ENCODE measurements around the gene BICRA. TPM values are rescaled to one million over a fixed set of nuclear protein-coding genes. Genes with fewer than 3 reads are reported as not detected.
A peak's percentile ranks its signal among the peaks of the same experiment; 100 is the strongest.
"Not testable (repeated sequence)": the region's sequence is repeated elsewhere in the genome, so short reads cannot be mapped to it uniquely, and the experiment has no call there.

Gene BICRA
- 0.89 and 8.5 TPM in 2 replicates for total RNA-seq (2014; rRNA removed; shearing (Covaris generic))

DNA sequence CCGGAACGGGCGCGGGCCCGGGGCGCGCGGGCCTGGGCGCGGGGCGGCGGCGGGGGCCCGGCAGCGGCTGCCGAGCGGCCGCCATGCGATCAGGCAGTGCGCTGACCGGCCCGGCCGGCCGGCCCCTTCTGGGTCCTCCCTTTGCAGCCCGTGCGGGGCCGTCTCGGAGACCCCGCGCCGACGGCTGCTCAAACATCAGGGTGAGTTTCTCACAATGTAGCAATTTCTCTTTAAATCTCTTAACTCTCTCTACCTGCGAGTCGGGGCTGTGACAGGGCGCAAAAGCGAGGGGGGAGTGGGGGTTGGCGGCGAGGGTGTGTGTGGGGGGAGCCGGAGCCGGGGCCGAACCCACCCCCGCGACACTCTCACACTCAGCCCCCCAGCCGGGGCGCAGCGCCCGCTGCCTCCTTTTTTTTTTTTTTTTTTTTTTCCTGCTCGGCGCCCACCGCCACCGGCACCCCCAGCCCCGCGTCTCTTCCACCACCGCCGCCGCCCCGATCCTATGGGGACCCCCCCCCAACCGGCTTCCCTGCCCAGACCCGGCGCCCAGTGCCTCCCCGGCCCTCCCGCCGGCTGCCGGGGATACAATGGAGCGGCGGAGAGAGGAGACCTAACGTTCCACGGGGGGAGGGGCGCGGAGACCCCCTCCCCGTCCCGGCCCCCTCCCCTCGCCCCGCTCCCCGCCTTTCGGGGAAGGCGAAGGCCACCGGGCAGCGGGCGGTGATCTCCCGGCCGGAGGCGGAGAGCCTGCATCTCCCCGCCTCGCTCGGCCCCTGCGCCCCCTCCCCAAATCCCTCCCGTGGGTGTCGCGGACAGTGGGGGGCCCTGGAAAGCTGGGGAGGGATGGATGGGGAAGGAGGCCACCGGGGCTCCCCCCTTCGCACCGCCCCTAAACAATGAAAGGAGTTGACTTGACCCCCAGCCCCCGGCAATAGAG lies at the start of gene BICRA:
Gene BICRA, plus strand, starts transcription at position 166 of the 937 bp plus-strand sequence. CDS start 64,441 bp downstream, outside the sequence.
- peak; percentile 87 for DNase-seq (ENCODE audit: low read depth)

DNA sequence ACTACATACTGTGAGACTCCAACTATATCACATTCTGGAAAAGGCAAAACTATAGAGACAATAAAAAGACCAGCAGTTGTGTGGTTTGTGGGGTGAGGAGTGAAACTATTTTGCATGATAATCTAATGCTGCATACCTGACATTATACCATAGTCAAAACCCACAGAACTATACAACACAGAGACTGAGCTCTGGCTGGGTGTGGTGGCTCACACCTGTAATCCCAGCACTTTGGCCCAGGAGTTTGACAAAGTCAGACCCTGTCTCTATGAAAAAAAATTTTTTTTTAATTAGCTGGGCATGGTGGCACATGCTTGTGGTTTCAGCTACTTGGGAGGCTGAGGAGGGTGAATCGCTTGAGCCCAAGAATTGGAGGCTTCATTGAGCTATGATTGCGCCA lies 47.9 kb upstream of the BICRA start:
- no peak for DNase-seq (ENCODE audit: low read depth)

DNA sequence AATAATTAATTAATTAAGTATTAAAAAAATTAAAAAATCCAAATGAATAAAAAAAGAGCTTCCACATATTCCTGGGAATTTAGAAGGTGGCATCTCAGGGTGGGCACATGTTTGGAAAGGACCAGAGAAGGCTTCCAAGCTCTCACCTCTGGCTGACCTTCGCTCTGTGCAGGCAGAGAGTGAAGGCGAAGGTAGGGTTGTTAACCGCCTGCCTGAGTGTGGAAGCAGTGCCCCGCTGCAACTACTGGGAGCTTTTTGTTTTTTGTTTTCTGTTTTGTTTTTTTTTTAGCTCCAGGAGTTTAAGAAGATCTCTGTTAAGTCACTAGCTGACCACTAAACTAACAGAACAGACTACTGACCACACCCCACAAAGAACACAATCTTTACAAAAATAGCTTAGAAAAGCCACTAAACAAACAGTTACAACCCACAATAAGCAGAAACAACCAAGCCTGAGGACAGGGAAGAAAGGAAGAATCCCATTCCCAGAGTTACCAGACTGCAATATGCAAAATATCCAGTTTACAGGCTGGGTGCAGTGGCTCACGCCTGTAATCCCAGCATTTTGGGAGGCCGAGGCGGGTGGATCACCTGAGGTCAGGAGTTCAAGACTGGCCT lies 47.4 kb upstream of the BICRA start:
- DNase-seq (ENCODE audit: low read depth), result no peak

DNA sequence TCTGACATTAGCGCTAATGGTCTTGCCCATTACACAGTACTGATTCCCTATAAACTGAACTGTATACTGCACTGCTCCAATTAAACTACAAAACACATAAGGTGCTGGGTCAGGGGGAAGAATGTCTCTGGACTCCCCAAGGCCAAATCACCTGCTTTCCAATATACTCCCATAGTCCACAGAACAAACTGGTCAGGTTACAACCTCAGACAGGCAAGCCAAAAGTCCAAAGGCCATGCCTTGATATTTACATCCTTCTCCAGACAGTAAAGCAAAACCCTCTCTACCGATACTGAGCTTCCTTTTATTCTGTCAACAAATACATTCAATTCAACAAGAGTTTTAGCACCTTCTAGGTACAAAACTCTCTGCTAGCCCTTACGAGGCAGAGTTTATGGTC lies 44.9 kb upstream of the BICRA start:
- no peak for DNase-seq (ENCODE audit: low read depth)

DNA sequence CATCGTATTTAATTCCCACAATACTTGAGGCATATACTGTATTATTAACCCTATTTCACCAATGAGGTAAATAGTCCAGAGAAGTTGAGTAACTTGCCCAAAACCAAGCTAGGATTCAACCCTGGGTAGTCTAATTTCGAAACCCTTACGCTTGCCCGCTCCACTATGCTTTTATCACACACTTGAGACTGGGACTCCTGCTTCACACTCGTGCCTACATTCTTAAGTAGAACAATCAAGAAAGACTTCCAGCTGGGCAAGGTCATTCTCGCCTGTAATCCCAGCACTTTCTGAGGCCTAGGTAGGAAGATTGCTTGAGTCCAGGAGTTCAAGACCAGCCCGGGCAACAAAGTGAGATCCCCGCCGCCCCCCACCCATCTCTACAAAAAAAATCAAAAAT lies 39.6 kb upstream of the BICRA start:
- DNase-seq (ENCODE audit: low read depth), result no peak

DNA sequence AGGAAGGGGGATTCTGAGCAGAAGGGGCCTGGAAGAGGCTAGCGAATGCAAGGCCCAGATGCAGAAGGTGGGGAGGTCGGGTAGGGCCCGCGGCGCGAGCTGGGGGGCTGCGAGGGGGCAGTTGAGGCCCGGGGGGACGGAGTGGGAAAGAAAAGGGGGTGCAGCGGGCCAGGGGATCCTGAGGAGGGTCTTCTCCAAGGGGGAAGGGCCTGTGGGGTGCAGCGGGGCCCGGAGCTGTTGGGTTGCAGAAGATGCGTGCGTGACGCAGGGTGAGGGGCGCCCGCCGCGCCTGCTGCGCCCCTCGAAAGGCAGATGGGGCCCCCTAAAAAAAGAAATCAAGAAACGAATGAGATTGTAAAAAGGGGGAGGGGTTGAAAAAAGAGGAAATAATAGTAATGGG lies 36.3 kb upstream of the BICRA start:
- DNase-seq (ENCODE audit: low read depth), result no peak

DNA sequence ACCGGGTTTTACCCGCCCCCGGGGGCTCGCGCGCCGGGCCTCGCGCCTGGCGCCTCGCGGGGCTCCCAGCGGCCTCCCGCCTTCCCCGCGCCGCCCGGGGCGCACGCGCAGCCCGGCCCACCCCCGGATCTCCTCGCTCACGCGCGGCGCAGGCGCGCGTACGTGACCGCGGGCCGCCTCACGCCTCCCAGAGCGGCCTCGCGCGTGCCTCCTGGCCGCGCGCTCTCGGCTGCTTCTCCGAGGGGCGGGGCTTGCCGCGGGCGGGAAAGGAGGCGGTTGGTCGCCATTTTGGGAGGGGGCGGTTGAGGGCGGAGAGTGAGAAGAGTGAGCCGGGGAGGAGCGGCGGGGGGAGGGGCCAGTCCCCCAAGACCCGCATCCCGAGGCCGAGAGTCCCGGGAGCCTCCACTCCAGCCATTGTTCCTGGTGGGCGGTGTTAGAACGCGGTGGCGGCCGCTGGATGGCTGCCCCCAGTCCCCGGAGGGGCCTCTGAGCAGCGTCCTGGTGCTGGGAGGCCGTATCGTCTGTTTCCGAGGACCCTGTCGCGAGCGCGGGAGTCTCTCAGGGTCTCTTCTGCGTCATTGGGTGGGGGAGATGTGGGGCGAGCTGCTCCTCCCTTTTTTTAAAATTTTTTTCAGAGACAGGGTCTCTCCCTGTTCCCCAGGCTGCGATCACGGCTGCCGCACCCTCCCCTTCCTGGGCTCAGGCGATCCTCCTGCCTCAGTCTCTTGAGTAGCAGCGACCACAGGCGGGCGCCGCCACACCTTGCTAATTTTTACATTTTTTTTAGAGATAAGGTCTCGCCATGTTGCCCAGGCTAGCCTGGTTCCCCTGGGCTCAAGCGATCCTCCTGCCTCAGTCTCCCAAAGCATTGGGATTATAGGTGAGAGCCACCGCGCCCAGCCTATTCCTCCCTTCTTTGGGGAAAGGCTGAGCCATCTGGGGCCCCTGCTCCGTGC lies 35.6 kb upstream of the BICRA start, which contains the start of gene ZNF541:
Gene ZNF541, minus strand, starts transcription at position 78 of the 956 bp plus-strand sequence. CDS start 17,292 bp downstream, outside the sequence.
- peak; percentile 28 for DNase-seq (ENCODE audit: low read depth)

DNA sequence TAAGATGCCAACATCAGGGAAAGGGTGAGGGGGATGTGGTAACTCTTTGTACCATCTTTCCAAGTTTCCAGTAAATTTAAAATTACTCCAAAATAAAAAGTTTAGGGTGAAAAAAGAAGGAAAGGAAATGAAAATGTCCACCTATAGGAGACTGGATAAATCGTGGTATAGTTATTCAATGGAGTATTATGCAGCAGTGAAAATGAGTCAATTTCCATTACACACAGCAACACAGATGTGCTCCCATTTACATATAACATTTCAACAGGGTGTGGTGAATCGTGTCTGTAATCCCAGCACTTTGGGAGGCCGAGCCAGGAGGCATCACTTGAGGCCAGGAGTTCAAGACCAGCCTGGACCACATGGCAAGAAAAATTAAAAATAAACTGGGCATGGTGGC lies 28.5 kb upstream of the BICRA start:
- no peak for DNase-seq (ENCODE audit: low read depth)

DNA sequence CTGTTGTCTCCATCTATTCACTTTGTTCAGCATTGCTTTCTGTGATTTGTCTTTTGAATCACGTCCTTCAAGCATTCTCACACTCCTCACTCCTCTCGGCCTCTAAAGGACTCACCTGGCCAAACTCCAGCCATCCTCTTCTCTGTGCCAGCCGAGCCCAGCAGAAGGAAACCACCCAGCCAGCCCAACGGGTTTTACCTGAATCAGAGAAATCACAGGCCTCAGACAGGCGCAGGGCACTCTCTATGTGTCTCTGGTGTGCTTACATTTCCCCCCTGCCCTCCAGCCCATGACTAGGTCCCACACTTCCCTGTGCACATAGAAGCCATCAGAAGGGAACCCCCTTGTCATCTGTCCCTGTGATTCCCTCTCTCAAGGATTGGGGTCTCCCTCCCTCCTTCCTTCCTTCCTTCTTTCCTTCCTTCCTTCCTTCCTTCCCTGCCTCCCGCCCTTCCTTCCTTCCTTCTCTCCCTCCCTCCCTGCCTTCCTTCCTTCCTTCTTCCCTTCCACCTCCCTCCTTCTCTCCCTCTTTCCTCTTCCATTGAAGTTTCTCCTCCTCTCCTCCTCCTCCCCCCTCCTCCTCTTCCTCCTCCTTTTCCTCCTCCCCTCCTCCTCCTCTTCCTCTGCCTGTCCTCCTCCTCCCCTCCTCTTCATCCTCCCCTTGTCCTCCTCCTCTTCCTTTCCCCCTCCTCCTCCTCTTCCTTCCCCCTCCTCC lies 27.2 kb upstream of the BICRA start:
- DNase-seq (ENCODE audit: low read depth), result no peak

DNA sequence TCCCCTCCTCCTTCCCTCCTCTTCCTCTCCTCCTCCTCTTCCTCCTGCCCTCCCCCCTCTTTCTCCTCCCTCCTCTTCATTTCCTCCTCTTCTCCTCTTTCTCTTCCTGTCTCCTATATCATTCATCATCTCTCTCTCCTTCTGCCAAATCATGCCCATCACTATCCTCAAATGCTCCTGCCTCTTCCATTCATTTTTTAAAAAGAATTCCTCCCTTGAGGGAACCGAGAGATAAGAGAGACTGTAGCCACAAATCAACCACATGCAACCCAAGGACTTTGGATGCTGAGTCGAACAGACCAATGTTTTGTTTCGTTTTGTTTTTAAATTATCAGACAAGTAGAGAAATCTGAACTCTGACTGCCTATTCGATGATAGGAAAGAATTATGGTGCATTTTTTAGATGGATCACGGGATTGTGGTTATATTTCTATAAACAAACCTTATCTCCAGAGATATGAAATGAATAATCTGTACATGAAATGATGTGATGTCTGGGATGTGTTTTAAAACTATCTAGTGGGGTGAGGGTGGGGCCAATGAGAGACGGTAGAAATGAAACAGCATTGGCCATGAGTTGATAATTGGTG lies 26.5 kb upstream of the BICRA start:
- peak; percentile 40 for DNase-seq (ENCODE audit: low read depth)

DNA sequence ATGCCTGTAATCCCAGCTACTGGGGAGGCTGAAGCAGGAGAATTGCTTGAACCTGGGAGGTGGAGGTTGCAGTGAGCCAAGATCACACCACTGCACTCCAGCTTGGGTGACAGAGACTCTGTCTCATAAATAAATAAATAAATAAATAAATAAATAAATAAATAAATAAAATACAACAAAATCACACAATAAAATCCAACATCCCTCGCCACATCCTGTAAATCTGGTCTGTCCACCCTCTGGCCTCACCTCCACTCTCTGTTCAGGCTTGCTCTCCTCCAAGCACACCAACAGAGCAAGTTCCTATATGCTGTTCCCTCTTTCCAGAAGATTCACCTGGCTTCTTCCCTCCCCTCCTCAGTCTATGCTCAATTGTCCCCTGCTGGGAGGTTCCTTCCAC lies 25.8 kb upstream of the BICRA start:
- DNase-seq (ENCODE audit: low read depth), result not testable (repeated sequence)

DNA sequence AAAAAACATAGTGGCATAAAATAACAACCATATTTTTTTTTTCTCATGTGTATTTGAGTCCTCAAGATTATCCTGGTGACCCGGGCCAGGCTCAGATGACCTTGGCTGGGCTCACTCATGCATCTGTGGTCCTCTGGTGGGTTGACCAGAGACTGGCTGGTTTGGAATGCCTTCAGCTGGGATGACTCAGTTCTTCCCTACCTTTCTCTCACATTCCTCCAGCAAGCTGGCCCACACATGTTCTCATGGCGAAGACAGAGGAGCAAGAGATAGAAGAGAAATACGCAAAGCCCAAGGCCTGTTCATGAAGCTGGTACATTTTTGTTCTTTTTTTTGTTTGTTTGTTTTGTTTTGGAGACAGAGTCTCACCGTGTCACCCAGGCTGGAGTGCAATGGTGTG lies 21.6 kb upstream of the BICRA start:
- DNase-seq (ENCODE audit: low read depth), result no peak

DNA sequence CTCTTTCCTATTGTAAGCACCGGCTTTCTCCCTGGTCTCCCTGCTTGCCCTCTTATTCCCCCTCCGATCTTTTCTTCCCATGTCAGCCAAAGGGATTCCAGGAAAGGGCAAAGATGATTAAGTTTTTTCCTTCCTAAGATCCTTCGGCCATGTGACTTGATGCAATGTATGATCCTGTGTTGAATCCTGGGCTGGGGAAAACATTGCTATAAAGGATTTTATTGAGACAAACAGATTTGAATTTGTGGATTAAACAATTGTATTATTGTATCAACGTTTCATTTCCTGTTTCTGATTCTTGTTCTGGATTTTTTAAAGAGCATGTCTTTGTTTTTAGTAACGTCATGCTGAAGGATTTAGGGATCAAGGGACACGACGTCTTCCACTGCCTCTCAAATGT lies 19.1 kb upstream of the BICRA start:
- no peak for DNase-seq (ENCODE audit: low read depth)

DNA sequence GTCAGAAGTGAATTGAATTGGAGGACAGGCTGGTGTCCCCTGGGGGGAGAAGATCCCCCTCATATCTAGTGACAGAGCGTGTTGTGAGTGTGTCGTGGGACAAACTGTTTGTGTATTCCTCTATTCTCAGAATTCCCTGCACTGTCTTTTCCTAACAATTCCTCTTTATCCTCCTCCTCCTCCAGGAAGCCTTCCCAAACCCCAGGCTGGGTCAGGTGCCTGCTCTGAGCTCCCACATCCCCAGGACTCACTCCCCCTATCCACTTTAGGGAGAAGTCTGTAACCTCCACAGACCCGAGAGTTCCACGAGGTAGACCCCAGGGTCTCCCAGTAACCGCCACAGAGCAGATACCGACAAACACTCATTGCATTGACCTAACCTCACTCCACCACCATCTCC lies 15.1 kb upstream of the BICRA start:
- DNase-seq (ENCODE audit: low read depth), result no peak

DNA sequence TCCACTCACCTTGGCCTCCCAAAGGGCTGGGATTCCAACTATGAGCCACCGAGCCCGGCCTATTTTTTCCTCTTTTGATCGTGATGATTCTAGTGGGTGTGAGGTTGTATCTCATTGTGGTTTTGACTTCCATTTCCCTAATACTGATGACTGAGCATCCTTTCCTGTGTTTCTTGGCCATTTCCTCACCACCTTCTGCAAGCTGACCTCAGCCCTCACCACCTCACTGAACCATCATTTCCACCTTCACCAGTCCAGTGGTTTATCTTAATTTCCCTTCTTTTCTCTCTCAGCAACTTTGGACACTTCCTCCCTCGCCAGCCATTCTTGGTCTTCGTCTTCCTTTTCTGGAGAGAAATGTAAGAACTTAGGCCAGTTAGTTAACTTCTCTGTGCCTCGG lies 13.0 kb upstream of the BICRA start:
- peak; percentile 41 for DNase-seq (ENCODE audit: low read depth)

DNA sequence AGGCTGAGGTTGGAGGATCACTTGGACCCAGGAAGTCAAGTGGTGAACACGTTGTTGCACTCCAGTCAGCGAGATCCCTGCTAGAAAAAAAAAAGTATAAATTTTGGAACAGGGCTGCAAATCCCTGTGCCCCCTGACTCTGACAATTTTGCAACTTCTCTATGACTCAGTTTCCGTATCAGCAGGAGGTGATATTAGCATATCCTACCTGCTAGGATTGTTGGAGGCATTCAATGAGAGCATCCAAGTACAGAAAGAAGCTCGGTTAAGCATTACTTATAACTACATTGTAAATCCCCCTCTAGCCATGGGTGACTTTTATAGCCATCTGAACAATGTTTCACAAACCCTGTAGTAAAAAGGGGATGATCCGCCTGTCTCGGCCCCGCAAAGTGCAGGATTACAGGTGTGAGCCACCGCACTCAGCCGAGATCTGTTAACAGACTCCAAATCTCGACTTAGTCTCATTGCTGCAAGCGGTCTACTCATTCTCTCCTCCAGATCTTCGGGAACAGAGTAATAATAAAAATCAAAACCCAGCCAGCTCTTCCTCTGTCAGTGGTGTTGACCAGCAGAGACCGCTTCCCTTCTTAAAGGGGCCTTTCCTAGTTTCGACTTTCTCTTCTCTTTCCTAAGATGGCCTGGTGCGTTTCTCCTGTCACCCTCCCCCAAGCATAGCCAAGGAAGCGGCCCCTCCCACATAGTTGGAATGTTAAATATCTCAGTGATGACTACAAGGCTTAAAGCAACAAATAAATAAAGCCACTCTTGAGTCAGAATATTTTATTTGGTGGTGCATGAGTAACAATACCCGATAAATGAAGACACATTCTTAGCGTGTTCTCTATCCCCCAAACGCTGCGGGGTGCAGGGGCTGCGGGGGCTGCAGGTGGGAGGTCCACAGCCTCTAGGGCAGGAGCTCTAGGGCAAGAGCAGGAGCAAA lies 10.3 kb upstream of the BICRA start:
- peak; percentile 95 for DNase-seq (ENCODE audit: low read depth)

DNA sequence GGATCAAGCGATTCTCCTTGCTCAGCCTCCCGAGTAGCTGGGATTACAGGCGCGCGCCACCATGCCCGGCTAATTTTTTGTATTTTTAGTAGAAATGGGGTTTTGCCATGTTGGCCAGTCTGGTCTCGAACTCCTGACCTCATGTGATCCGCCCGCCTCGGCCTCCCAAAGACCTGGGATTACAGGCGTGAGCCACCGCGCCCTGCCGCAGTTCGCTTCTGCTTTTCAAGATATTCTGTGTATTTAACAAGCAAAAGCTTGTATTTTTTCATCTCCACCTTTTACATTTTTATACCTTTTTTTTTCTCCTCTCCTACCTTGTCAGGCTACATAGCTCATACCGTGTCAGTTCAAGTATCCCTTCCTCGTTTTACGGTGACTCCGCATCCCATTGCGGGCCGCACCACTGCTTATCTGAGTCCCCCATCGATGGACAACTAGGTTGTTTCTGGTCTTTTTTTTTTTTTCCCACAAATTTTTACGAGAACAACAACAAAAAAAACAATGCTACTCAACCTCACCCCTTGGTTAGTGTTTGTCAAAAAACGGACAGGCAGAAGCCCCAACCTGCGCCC lies 9.2 kb upstream of the BICRA start:
- not testable (repeated sequence) for DNase-seq (ENCODE audit: low read depth)

DNA sequence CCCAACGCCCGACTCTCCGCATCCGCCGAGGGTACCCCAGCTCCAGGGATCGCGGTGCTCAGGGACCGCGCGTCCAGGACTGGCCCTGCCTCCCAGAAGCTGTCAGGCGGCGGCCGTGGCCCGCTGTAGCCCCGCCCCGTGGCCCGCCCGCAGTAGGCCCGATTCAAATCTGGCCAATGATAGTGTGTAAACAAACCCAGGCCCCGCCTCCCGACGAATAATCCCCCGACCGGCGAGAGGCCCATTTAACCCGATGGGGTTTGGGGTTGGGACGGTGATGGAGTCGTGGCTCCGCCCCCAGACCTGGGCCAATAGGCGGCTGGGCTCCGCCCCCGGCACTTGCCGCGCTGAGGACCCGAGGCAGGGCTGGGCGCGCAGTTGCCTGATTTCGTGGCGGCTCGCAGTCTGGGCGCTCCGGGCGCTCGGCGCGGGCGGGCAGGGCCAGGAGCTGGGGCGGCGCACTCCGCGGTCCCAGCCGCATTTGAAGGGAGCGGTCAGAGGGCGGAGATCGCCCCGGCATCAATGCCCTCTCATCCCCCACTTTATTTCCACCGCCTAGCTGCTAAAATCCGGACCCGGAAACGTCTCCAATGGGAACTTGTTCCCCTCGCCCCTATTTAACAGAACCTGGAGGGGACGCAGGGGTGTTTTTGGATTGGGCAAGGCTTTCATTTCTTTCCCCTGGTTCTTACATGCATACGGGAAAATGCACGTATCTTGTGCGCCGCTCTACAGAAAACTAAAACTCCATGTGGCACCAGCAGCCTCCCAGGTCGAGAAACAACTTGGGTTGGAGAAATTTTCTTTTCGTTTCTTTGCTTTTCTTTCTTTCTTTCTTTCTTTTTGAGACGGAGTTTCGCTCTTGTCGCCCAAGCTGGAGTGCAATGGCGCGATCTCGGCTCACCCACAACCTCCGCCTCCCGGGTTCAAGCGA lies 8.4 kb upstream of the BICRA start:
- peak; percentile 99 for DNase-seq (ENCODE audit: low read depth)

All from Daoy (cell line).